HUES64 (cell line): Measurements from ENCODE around the gene KRT13.

Experiments
- H3K27ac ChIP-seq: 2 replicates; pipeline ENCODE4 v1.7.0; 2013; ENCODE audit warnings: low read depth, low read length, inconsistent platforms
- H3K27me3 ChIP-seq: 2 replicates; pipeline ENCODE4 v1.6.1; 2013; ENCODE audit warnings: mild to moderate bottlenecking, low read length; ENCODE audit not compliant: insufficient read depth
- H3K36me3 ChIP-seq: 2 replicates; pipeline ENCODE4 v1.6.1; 2013; ENCODE audit warnings: mild to moderate bottlenecking, low read length; ENCODE audit not compliant: insufficient read depth
- H3K4me1 ChIP-seq: 2 replicates; pipeline ENCODE4 v1.6.1; 2013; ENCODE audit warnings: mild to moderate bottlenecking, low read length, moderate library complexity; ENCODE audit not compliant: insufficient read depth
- H3K4me3 ChIP-seq: 2 replicates; pipeline ENCODE4 v1.5.1; 2013; ENCODE audit warnings: mild to moderate bottlenecking, low read length, moderate library complexity
- H3K9ac ChIP-seq: 2 replicates; pipeline ENCODE4 v1.6.1; 2013; ENCODE audit warnings: mild to moderate bottlenecking, low read depth, low read length
- H3K9me3 ChIP-seq: 2 replicates; pipeline ENCODE4 v1.6.1; 2013; ENCODE audit warnings: low read depth, low read length; ENCODE audit not compliant: insufficient read depth
- WGBS: fragments of 150-250, 120-280 bp; methylation state at CpG from one replicate; pipeline ENCODE4 v1.1.7; 2013; ENCODE audit warnings: missing lambda C conversion rate; 5-methylcytosine and 5-hydroxymethylcytosine counted together

The KRT13 gene

GRCh38 chr17:41504246-41504977 lies 1.0 kb downstream of the KRT13 start:
- 90% methylated on average over 8 of the region's 8 CpGs for WGBS

DNA sequence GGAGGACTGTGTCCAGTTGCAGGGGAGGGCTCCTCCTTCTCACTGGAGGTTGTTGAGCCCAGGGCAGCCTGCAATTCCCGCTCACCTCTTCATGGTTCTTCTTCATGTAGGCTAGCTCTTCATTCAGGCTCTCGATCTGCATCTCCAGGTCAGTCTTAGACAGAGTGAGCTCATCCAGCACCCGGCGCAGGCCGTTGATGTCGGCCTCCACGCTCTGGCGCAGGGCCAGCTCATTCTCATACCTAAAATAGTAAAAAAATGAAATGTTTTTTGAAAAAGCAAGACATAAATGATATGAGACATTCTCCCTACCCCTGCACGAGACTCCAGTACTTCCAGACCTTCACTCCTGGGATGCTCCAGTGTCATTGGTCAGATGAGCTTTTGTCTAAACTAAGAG lies 2.2 kb downstream of the KRT13 start:
- Histone ChIP-seq H3K36me3 (no peaks in the 10 kb centered on the region), H3K27me3 (no peaks in the 10 kb centered on the region; the same call in 1 of the 2 replicates), H3K9me3 (no peaks in the 10 kb centered on the region), H3K4me3 (no peak overlapping the region), H3K27ac (no peak overlapping the region), H3K4me1 (peaks cover 7% of the 10 kb centered on the region), H3K9ac (no peak overlapping the region)
- 95% methylated on average over 8 of the region's 9 CpGs for WGBS

More at GRCh38 chr17:41504246-41504977, 1.0 kb downstream of the KRT13 start:
- H3K27me3 ChIP-seq: no peaks in the 10 kb centered on the region
- H3K4me1 ChIP-seq: peaks cover 7% of the 10 kb centered on the region
- H3K9ac ChIP-seq: no peak overlapping the region
- no peaks in the 10 kb centered on the region for H3K36me3 ChIP-seq
- H3K4me3 ChIP-seq: no peak overlapping the region
- no peaks in the 10 kb centered on the region for H3K9me3 ChIP-seq
- no peak overlapping the region for H3K27ac ChIP-seq

GRCh38 chr17:41500131-41500911 lies 5.1 kb downstream of the KRT13 start:
- Histone ChIP-seq H3K27me3 (no peaks in the 10 kb centered on the region; the same call in 1 of the 2 replicates), H3K9me3 (no peaks in the 10 kb centered on the region), H3K4me3 (no peak overlapping the region), H3K4me1 (peaks cover 9% of the 10 kb centered on the region), H3K9ac (no peak overlapping the region), H3K27ac (no peak overlapping the region), H3K36me3 (no peaks in the 10 kb centered on the region)
- WGBS: 57% methylated on average over 15 of the region's 15 CpGs

GRCh38 chr17:41499714-41500113 lies 5.7 kb downstream of the KRT13 start:
- no peak overlapping the region for H3K27ac ChIP-seq

GRCh38 chr17:41498276-41498675 lies 7.1 kb downstream of the KRT13 start:
- no peaks in the 10 kb centered on the region for H3K36me3 ChIP-seq
- H3K4me3 ChIP-seq: no peak overlapping the region
- no peak overlapping the region for H3K27ac ChIP-seq
- H3K9me3 ChIP-seq: no peaks in the 10 kb centered on the region
- WGBS: 85% methylated on average over 6 of the region's 6 CpGs
- H3K4me1 ChIP-seq: peaks cover 9% of the 10 kb centered on the region
- no peak overlapping the region for H3K9ac ChIP-seq
- no peaks in the 10 kb centered on the region; the same call in 1 of the 2 replicates for H3K27me3 ChIP-seq

More at GRCh38 chr17:41499714-41500113, 5.7 kb downstream of the KRT13 start:
- no peak overlapping the region for H3K9ac ChIP-seq
- H3K9me3 ChIP-seq: no peaks in the 10 kb centered on the region
- no peaks in the 10 kb centered on the region; the same call in 1 of the 2 replicates for H3K27me3 ChIP-seq
- WGBS: 91% methylated on average over 5 of the region's 5 CpGs
- H3K4me3 ChIP-seq: no peak overlapping the region
- peaks cover 9% of the 10 kb centered on the region for H3K4me1 ChIP-seq
- no peaks in the 10 kb centered on the region for H3K36me3 ChIP-seq

- H3K9me3 ChIP-seq: no peaks in the 10 kb centered on the region
- no peak overlapping the region for H3K9ac ChIP-seq
- H3K27ac ChIP-seq: no peak overlapping the region
- peaks cover 9% of the 10 kb centered on the region for H3K4me1 ChIP-seq
- no peaks in the 10 kb centered on the region for H3K36me3 ChIP-seq
- H3K4me3 ChIP-seq: no peak overlapping the region
- WGBS: 68% methylated on average over 12 of the region's 12 CpGs
- H3K27me3 ChIP-seq: no peaks in the 10 kb centered on the region; the same call in 1 of the 2 replicates
Measured at GRCh38 chr17:41496803-41497484, 8.5 kb downstream of the KRT13 start.

DNA sequence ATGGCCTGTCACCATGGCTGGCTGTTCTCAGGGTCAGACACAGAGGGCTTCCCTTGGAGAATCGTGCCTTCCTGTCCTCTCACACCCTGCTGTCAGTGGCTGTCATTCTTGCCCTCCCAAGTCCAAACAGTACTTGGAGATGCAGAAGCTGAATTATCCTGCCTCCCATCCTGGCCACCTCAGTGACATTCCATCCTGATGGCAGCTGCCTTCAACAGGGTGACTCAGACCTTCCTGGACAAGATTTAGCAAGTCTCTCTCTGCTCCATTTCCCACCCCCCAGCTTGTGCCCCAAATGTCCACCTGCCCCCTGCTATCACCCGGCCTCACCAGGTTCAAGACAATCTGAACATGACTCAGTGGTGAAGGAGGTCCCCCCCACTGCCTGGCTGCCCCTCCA lies 10.9 kb downstream of the KRT13 start:
- peaks cover 3% of the 10 kb centered on the region; the same call in 1 of the 2 replicates for H3K4me1 ChIP-seq
- H3K27ac ChIP-seq: no peak overlapping the region
- 79% methylated on average over 2 of the region's 2 CpGs for WGBS

DNA sequence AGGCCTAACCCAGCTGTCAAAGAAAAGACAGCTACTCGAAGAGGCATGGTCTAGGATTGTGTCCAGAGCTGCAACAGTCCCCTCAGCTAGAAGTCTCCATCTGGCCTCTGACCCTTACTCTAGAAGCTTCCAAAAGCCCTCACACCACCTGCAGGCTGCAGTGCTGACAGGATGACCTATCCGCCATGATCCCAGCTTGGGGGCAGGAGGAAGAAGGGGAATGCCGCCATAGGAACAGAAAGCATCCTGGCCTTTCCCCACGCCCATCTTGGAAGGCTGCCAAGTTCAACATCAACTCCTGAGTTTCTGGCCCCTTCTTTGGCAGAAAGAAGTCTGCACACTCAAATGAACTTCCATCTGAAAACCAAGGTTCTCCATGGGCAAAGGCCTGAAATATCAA lies 12.6 kb downstream of the KRT13 start:
- WGBS: 92% methylated on average over 4 of the region's 4 CpGs
- Histone ChIP-seq H3K9me3 (no peaks in the 10 kb centered on the region), H3K4me3 (no peak overlapping the region), H3K36me3 (no peaks in the 10 kb centered on the region), H3K4me1 (peaks cover 3% of the 10 kb centered on the region; the same call in 1 of the 2 replicates), H3K9ac (no peak overlapping the region), H3K27ac (no peak overlapping the region), H3K27me3 (no peaks in the 10 kb centered on the region)

More for the DNA sequence above, 10.9 kb downstream of the KRT13 start:
- Histone ChIP-seq H3K4me3 (no peak overlapping the region), H3K36me3 (no peaks in the 10 kb centered on the region), H3K27me3 (no peaks in the 10 kb centered on the region; the same call in 1 of the 2 replicates), H3K9ac (no peak overlapping the region), H3K9me3 (no peaks in the 10 kb centered on the region)

GRCh38 chr17:41492351-41492750 lies 13.1 kb downstream of the KRT13 start:
- Histone ChIP-seq H3K4me3 (no peak overlapping the region), H3K9ac (no peak overlapping the region), H3K27me3 (no peaks in the 10 kb centered on the region), H3K4me1 (peaks cover 3% of the 10 kb centered on the region; the same call in 1 of the 2 replicates), H3K9me3 (no peaks in the 10 kb centered on the region), H3K27ac (no peak overlapping the region), H3K36me3 (no peaks in the 10 kb centered on the region)
- 89% methylated on average over 6 of the region's 6 CpGs for WGBS

DNA sequence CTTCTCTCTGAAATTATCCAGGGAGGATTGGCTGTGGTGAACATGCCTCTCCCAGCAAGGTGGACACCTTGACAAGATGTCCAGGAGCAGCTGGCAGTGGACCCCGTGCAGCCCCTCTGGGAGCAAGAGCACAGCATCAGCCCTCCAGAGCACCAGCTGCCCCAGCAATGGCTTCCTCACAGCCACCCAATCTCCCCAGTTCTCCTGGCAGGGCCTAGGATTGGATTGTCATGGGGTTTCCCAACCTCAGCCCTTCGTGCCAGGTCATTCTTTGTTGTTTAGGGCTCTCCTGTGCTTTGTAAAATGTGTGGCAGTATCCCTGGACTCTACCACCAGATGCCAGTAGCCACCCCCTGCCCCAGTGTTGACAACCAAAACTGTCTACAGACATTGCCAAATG lies 13.9 kb downstream of the KRT13 start:
- Histone ChIP-seq H3K4me1 (no peaks in the 10 kb centered on the region), H3K9ac (no peak overlapping the region), H3K36me3 (no peaks in the 10 kb centered on the region), H3K27ac (no peak overlapping the region), H3K27me3 (peaks cover 2% of the 10 kb centered on the region; the same call in 1 of the 2 replicates), H3K9me3 (no peaks in the 10 kb centered on the region), H3K4me3 (no peak overlapping the region)
- WGBS: 76% methylated on average over 2 of the region's 2 CpGs
